Mucosa of descending colon (tissue), 3 donors: ENCODE data around the gene TTC27. TPM values are rescaled to one million over a fixed set of nuclear protein-coding genes. Genes with fewer than 3 reads are reported as not detected.
A peak's percentile ranks its signal among the peaks of the same experiment; 100 is the strongest.

Source experiments
- ATAC-seq: fragments of 200-7000 bp; cut with Tn5 transposase; one replicate; pipeline ENCODE4 v1.9.1; 2020; ENCODE audit warnings: mild to moderate bottlenecking, moderate library complexity
- DNase-seq, 3 donors: peaks; one replicate each; pipeline ENCODE4 v3.0.0-alpha.2; 2020
- H3K36me3 ChIP-seq: fragments of 200-600 bp; one replicate; pipeline ENCODE4 v1.8.0; 2021; ENCODE audit warnings: low read depth, mild to moderate bottlenecking
- H3K4me1 ChIP-seq: fragments of 200-600 bp; one replicate; pipeline ENCODE4 v1.8.0; 2021; ENCODE audit warnings: low read depth, mild to moderate bottlenecking
- H3K4me3 ChIP-seq: fragments of 200-600 bp; one replicate; pipeline ENCODE4 v1.8.0; 2021; ENCODE audit warnings: mild to moderate bottlenecking
- H3K9me3 ChIP-seq: fragments of 200-600 bp; one replicate; pipeline ENCODE4 v1.8.0; 2021; ENCODE audit warnings: mild to moderate bottlenecking
- CTCF ChIP-seq: fragments of 200-600 bp; IDR thresholded peaks from one replicate; pipeline ENCODE4 v1.8.0; 2022; ENCODE audit warnings: antibody characterized with exemption, mild to moderate bottlenecking
- intact Hi-C, 2 donors: fragments of 100-400 bp; cut with DNase I in 1 of 2; cut with micrococcal nuclease in 1 of 2; formaldehyde crosslinking; loops; one replicate each; pipeline versions ENCODE4 v1.11.0 to v1.11.1; 2022; cut with DNase I, micrococcal nuclease
- total RNA-seq, 3 donors: library from RNA; stranded (reverse); fragmentation: NEBNext Ultra II Directional in 2 of 3; extraction: Animal tissue kit (Norgen Biotek cat#: 25700) in 2 of 3; gene quantifications; one replicate each; pipeline versions ENCODE4 v1.2.1 to v1.2.4, GENCODE V29; 2021 to 2023
- donor health status: DM: no; HTN: no; CAD: no; lungs with moderate emphysema.
- donor health status: DM: no; HTN: no; CAD: no.
- donor health status: DM: no; HTN: yes; CAD: no.

The TTC27 gene
- total RNA-seq, 3 donors from 2014 or later: 10.2 to 13.3 (median 12.4) TPM

GRCh38 chr2:32772638-32773447, 145.0 kb downstream of the TTC27 start:
- H3K36me3 ChIP-seq: no peaks in the 10 kb centered on the region
- ATAC-seq (peak; percentile 57), DNase-seq (peak in 1 of 3 donors; percentile 7)
- no peaks in the 10 kb centered on the region for H3K4me1 ChIP-seq
- intact Hi-C loops: loop anchor here in 1 of 2 donors (5.0 kb wide), 1 partner anchor 259 kb away; no protein-coding TSS in a partner anchor
- no peaks in the 10 kb centered on the region for H3K9me3 ChIP-seq
- H3K4me3 ChIP-seq: no peak overlapping the region
- TF ChIP-seq CTCF: no peak

- no peak overlapping the region for H3K4me3 ChIP-seq
- TF ChIP-seq CTCF: no peak
- H3K9me3 ChIP-seq: no peaks in the 10 kb centered on the region
- ATAC-seq (no peak), DNase-seq (no peak)
- H3K4me1 ChIP-seq: no peaks in the 10 kb centered on the region
- H3K36me3 ChIP-seq: no peaks in the 10 kb centered on the region
- intact Hi-C loops: loop anchor here in 1 of 2 donors (5.0 kb wide), 1 partner anchor 259 kb away; no protein-coding TSS in a partner anchor
These were observed 145.6 kb downstream of the TTC27 start for GRCh38 chr2:32773448-32773808.

- intact Hi-C loops: loop anchor here in 1 of 2 donors (5.0 kb wide), 1 partner anchor 591 kb away; no protein-coding TSS in a partner anchor
These were observed 148.1 kb downstream of the TTC27 start for GRCh38 chr2:32775954-32776353.

GRCh38 chr2:32777714-32778113, 149.9 kb downstream of the TTC27 start:
- Histone ChIP-seq H3K36me3 (no peaks in the 10 kb centered on the region), H3K4me3 (no peak overlapping the region), H3K9me3 (peaks cover 9% of the 10 kb centered on the region), H3K4me1 (no peaks in the 10 kb centered on the region)
- intact Hi-C loops: loop anchor here in 1 of 2 donors (5.0 kb wide), 1 partner anchor 590 kb away; no protein-coding TSS in a partner anchor
- no peak for DNase-seq
- TF ChIP-seq CTCF: no peak
- no peak for ATAC-seq

More at GRCh38 chr2:32775954-32776353, 148.1 kb downstream of the TTC27 start:
- TF ChIP-seq CTCF: no peak
- DNase-seq: no peak
- Histone ChIP-seq H3K36me3 (no peaks in the 10 kb centered on the region), H3K4me3 (no peak overlapping the region), H3K9me3 (peaks cover 5% of the 10 kb centered on the region), H3K4me1 (no peaks in the 10 kb centered on the region)
- no peak for ATAC-seq

- no peak for TF ChIP-seq CTCF
- ATAC-seq (no peak), DNase-seq (no peak)
- intact Hi-C loops: no loop called here
- Histone ChIP-seq H3K36me3 (no peaks in the 10 kb centered on the region), H3K4me1 (no peaks in the 10 kb centered on the region), H3K4me3 (no peak overlapping the region), H3K9me3 (peaks cover 9% of the 10 kb centered on the region)
These were observed 153.1 kb downstream of the TTC27 start for GRCh38 chr2:32780961-32781360.
